ENCODE measurements around the gene CLMP. TPM values are rescaled to one million over a fixed set of nuclear protein-coding genes. Genes with fewer than 3 reads are reported as not detected.

The CLMP gene
- total RNA-seq, 1 experiment from 2014 or later = not detected

GRCh38 chr11:123181075-123181474 lies 14.0 kb downstream of the CLMP start:
- TF ChIP-seq CTCF (IDR thresholded peaks at IDR 0.05; ENCODE audit: unreplicated experiment) = no peak
- DNase-seq = no peak
- H3K9me3 Mint-ChIP-seq (ENCODE audit: low read depth, unreplicated experiment) = no peaks in the 10 kb centered on the region
- BruUV-seq (replicated peaks) = no TSS peak
- H3K27me3 Mint-ChIP-seq (ENCODE audit: unreplicated experiment) = peaks cover 13% of the 10 kb centered on the region
- no peak overlapping the region for H3K27ac Mint-ChIP-seq (ENCODE audit: unreplicated experiment)
- H3K4me1 Mint-ChIP-seq (ENCODE audit: low read depth, unreplicated experiment) = no peaks in the 10 kb centered on the region
- intact Hi-C loops (cut with micrococcal nuclease; ENCODE audit: unreplicated experiment) = no loop called here
- CTCF ChIA-PET = no interaction called here
- H3K36me3 Mint-ChIP-seq (ENCODE audit: insufficient read depth, unreplicated experiment) = no peaks in the 10 kb centered on the region
- H3K4me3 Mint-ChIP-seq (ENCODE audit: low read depth, unreplicated experiment) = no peak overlapping the region

GRCh38 chr11:123180574-123180973 lies 14.5 kb downstream of the CLMP start:
- H3K9me3 Mint-ChIP-seq (ENCODE audit: low read depth, unreplicated experiment) = no peaks in the 10 kb centered on the region
- no peaks in the 10 kb centered on the region for H3K4me1 Mint-ChIP-seq (ENCODE audit: low read depth, unreplicated experiment)
- no peak for TF ChIP-seq CTCF (IDR thresholded peaks at IDR 0.05; ENCODE audit: unreplicated experiment)
- CTCF ChIA-PET = no interaction called here
- BruUV-seq (replicated peaks) = no TSS peak
- H3K36me3 Mint-ChIP-seq (ENCODE audit: insufficient read depth, unreplicated experiment) = no peaks in the 10 kb centered on the region
- no peak overlapping the region for H3K4me3 Mint-ChIP-seq (ENCODE audit: low read depth, unreplicated experiment)
- peaks cover 13% of the 10 kb centered on the region for H3K27me3 Mint-ChIP-seq (ENCODE audit: unreplicated experiment)
- intact Hi-C loops (cut with micrococcal nuclease; ENCODE audit: unreplicated experiment) = no loop called here
- H3K27ac Mint-ChIP-seq (ENCODE audit: unreplicated experiment) = no peak overlapping the region
- DNase-seq = no peak

DNA sequence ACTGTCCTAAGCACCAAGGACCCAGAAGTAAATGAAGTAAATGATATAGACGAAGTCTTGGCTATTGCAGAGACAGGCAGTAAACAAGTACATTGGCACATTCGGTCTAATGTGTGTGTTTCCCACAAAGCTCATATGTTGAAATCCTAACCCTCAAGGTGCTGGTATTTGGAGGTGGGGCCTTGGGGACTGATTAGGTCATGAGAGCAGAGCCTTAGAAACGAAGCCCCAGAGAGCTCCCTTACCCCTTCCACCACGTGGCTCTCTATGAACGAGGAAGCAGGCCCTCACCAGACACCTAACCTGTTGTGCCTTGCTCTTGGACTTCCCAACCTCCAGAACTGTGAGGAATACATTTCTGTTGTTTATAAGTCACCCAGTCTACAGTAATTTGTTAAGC lies 14.9 kb downstream of the CLMP start:
- no peaks in the 10 kb centered on the region for H3K9me3 Mint-ChIP-seq (ENCODE audit: low read depth, unreplicated experiment)
- no peak for DNase-seq

GRCh38 chr11:123179586-123179985 lies 15.5 kb downstream of the CLMP start:
- H3K27ac Mint-ChIP-seq (ENCODE audit: unreplicated experiment) = no peak overlapping the region
- no peaks in the 10 kb centered on the region for H3K9me3 Mint-ChIP-seq (ENCODE audit: low read depth, unreplicated experiment)
- BruUV-seq (replicated peaks) = no TSS peak
- peaks cover 4% of the 10 kb centered on the region for H3K27me3 Mint-ChIP-seq (ENCODE audit: unreplicated experiment)
- no peaks in the 10 kb centered on the region for H3K36me3 Mint-ChIP-seq (ENCODE audit: insufficient read depth, unreplicated experiment)
- intact Hi-C loops (cut with micrococcal nuclease; ENCODE audit: unreplicated experiment) = no loop called here
- H3K4me3 Mint-ChIP-seq (ENCODE audit: low read depth, unreplicated experiment) = no peak overlapping the region
- H3K4me1 Mint-ChIP-seq (ENCODE audit: low read depth, unreplicated experiment) = no peaks in the 10 kb centered on the region
- no peak for DNase-seq
- CTCF ChIA-PET = no interaction called here
- no peak for TF ChIP-seq CTCF (IDR thresholded peaks at IDR 0.05; ENCODE audit: unreplicated experiment)

More for the DNA sequence above, 14.9 kb downstream of the CLMP start:
- no peaks in the 10 kb centered on the region for H3K36me3 Mint-ChIP-seq (ENCODE audit: insufficient read depth, unreplicated experiment)
- peaks cover 9% of the 10 kb centered on the region for H3K27me3 Mint-ChIP-seq (ENCODE audit: unreplicated experiment)
- H3K27ac Mint-ChIP-seq (ENCODE audit: unreplicated experiment) = no peak overlapping the region
- CTCF ChIA-PET = no interaction called here
- no peak for TF ChIP-seq CTCF (IDR thresholded peaks at IDR 0.05; ENCODE audit: unreplicated experiment)
- intact Hi-C loops (cut with micrococcal nuclease; ENCODE audit: unreplicated experiment) = no loop called here
- no peaks in the 10 kb centered on the region for H3K4me1 Mint-ChIP-seq (ENCODE audit: low read depth, unreplicated experiment)
- H3K4me3 Mint-ChIP-seq (ENCODE audit: low read depth, unreplicated experiment) = no peak overlapping the region
- no TSS peak for BruUV-seq (replicated peaks)

DNA sequence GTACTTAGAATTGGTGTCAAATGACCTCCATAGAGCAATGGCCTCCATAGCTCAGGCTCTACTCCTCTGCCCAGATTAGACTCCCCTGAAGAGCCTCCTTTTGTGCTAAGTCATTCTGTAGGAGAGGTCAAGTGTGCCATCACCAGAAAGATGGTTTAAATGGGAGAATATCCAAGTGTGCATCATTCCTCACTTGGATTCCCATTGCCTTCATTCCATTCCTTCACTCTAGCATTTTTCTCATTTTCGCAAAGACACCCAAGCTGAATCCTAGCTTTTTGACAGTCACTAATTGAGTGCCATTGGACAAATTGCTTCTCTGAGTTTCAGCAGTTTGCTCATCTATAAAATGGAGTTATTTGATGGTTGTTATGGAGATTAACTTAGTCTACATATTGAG lies 16.9 kb downstream of the CLMP start:
- H3K27ac Mint-ChIP-seq (ENCODE audit: unreplicated experiment) = no peak overlapping the region
- intact Hi-C loops (cut with micrococcal nuclease; ENCODE audit: unreplicated experiment) = no loop called here
- TF ChIP-seq CTCF (IDR thresholded peaks at IDR 0.05; ENCODE audit: unreplicated experiment) = no peak
- BruUV-seq (replicated peaks) = no TSS peak
- DNase-seq = no peak
- no peak overlapping the region for H3K4me3 Mint-ChIP-seq (ENCODE audit: low read depth, unreplicated experiment)
- no peaks in the 10 kb centered on the region for H3K36me3 Mint-ChIP-seq (ENCODE audit: insufficient read depth, unreplicated experiment)
- no peaks in the 10 kb centered on the region for H3K9me3 Mint-ChIP-seq (ENCODE audit: low read depth, unreplicated experiment)
- no peaks in the 10 kb centered on the region for H3K27me3 Mint-ChIP-seq (ENCODE audit: unreplicated experiment)
- CTCF ChIA-PET = no interaction called here
- no peaks in the 10 kb centered on the region for H3K4me1 Mint-ChIP-seq (ENCODE audit: low read depth, unreplicated experiment)

All from Calu3 (cell line).